ENCODE measurements around the gene PUS7.
A peak's percentile ranks its signal among the peaks of the same experiment; 100 is the strongest.
"Not testable (repeated sequence)": the region's sequence is repeated elsewhere in the genome, so short reads cannot be mapped to it uniquely, and the experiment has no call there.

The PUS7 gene

DNA sequence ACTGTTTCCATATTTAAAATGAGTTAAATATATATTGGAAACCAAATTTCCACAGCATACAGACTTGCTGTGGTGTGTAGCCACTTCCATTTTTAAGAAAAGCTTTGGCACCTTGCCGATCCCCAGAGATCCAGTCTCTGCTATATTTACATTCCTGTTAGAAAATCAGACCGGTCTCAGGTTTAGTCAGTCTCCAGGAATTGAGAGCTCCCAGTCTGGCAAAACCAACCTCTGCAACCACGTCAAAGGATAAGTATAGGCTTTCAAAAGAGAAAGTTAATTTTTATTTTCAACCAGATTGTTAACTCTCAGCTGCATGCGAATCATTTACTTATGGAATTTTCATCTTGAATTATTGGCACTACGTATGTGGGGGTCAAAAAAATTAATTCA lies 28.2 kb downstream of the PUS7 start:
- DNase-seq = no peak

DNA sequence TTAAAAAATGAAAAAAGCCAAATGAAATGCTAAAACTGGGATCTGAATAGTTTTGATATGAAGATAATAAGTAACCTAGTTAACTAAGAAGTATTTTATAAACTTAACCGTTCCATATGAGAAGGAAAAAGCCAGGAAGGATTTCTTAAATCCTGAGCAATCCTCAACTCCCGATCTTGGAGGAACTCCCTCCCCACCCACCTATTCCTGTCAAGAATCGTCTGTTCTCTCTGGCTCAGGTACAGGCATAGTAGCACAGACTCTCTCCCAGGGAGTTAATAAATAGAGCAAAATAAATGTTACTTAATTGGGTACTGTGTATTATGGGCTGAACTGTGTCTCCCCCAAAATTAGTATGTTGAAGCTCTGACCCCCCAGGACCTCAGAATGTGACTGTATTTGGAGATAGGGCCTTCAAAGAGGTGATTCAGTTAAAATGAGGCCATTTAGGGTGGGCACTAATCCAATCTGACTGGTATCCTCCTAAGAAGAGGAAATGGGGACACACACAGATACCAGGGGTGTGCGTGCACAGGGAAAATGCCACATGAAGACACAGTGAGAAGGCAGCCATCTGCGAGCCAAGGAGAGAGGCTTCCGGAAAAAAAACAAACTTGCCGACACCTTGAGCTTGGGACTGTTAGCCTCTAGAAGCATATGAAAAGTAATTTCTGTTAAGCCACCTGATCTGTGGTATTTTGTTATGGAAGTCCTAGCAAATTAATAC lies 28.7 kb downstream of the PUS7 start:
- peak in 1 of 2 donors; percentile 26 for DNase-seq

GRCh38 chr7:105489409-105489808 lies 32.7 kb downstream of the PUS7 start:
- DNase-seq = no peak

DNA sequence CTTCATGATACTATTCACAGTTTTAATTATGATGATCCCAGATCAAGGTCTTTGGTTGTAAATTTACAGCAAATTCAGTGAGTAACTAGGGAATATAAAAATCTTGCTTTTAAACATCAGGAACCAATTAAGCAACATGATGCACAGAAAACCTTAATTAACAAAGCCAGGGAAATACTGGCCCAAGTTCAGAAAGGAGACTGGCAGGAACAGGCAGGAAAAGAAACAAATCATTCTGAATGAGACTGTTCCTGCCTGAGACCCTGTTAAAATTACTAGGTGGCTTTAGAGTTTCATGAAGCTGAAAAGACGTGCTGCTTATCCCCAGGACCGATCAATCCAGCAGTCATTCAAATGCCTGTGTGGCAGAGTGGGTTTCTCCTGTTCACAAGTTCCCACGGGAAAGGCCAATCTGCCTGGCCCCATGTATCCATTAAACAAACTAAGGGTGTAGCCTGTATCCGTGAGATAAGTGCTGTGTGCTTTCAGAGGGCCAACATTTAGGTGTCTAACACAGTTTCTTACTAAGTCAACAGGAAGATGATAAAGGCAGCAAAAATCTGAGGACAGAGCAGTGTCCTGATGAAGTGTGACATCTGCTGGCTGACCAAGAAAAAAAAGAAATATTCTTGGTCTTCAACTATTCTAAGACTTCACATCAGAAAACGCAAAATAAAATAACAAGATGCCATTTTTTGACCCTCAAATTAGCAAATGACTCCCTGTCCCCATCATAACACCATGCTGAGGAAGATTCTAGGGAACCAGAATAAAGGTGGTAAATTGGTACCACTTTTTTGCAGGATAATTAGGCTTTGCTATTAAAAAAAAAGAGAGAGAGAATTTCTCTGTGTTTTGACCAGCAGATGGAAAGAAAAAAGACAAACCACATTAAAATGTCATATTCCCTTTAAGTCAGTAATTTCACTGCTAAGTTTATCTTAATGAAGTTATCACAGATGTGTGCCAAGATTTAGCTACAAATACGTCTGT lies 34.2 kb downstream of the PUS7 start:
- peak; percentile 2 to 14 for DNase-seq

DNA sequence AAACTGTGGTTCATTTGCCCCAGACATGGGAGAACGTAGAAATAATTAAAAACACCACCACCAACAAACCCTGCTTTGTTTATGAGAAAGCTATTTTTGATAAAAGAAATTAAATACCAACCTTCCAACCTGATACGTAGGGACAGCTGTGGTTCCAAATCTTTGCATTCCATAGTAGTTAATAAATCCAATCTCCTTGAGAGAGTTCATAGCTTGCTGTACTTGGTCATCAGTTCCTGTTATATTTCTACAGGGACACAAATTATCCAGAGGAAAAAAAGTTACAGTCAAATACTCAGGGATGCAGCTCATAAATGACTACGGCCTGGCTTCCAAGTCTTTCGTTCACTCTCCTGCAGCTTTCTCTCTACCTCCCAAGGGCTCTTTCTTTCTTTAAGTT lies 41.1 kb downstream of the PUS7 start:
- no peak for DNase-seq

- no peak for DNase-seq
Measured at GRCh38 chr7:105478606-105479005, 43.5 kb downstream of the PUS7 start.

- DNase-seq = no peak
Measured at GRCh38 chr7:105477908-105478307, 44.2 kb downstream of the PUS7 start.

- no peak for DNase-seq
Measured at GRCh38 chr7:105474045-105474444, 48.0 kb downstream of the PUS7 start.

DNA sequence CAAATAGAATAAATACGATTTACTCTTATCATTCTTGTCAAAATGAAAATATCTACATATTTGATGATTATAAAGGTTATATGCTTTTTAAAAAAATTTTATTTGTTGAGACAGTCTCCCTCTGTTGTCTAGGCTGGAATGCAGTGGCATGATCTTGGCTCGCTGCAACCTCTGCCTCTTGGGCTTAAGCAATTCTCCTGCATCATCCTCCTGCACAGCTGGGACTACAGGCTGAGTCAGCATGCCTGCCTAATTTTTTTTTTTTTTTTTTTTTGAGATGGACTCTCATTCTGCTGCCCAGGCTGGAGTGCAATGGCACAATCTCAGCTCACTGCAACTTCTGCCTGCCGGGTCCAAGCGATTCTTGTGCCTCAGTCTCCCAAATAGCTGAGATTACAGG lies 48.9 kb downstream of the PUS7 start:
- no peak for DNase-seq

GRCh38 chr7:105470846-105471245 lies 51.2 kb downstream of the PUS7 start:
- DNase-seq = no peak

- DNase-seq = no peak
Measured at GRCh38 chr7:105470090-105470489, 52.0 kb downstream of the PUS7 start.

GRCh38 chr7:105462765-105463420 lies 59.2 kb downstream of the PUS7 start:
- DNase-seq = no peak

- no peak for DNase-seq
Measured at GRCh38 chr7:105461518-105461917, 60.6 kb downstream of the PUS7 start.

DNA sequence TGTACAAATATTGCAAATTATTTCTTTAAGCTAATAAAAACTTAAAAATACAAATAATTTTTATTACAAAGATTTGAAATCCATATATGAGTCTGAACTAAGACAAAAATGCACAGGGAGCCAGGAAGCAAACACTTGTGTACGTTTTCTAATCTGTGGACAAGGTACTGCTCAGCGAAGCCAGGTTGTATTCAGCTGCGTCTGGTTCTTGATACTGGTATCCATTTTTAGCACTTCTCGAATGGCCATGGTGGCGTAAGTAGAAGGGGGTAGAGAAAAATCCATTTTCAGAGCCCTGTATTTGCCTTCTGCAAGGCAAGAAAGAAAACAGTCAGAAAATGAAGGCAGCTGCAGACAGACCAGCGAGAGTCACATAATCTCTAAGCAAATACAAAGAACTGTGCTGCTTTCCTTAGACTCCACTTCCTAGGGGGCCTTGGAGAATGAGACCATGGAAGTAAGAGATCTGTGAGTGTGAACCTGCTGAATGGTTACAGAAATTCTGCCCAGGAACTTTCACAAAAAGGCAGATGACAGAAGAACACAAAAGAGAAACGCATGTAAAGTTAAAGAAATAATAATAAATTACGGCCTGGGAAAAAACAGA lies 64.3 kb downstream of the PUS7 start:
- DNase-seq = no peak

GRCh38 chr7:105454921-105455320 lies 67.2 kb downstream of the PUS7 start:
- no peak for DNase-seq

DNA sequence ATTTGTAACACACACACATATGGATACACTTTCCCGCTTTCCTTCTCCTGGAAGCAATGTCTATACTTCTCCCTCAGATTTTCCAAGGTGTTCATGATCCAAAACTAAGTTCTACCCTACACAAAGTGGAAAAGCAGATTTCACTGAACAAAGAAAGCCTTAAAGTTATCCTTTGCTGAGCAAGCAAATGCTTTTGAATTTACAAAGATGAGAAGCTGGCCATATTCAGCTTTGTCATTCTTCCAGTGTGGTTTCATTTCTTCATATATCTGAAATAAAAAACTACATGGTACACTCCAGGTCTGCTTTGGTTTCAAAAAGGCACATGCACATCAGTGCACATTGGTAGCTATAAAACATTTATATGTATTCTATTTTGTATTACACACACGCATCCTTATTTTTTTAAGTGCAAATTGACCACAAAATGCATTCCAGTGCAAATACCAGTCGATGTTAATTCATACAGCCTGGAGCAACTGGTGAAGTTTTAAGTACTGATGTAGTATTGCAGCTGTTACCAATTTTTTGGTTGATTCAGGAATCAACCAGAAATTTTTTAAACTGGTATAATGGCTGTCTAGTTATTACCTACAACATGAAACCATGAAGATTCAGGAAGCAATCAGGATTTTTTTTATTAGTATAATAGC lies 67.8 kb downstream of the PUS7 start:
- DNase-seq = no peak

DNA sequence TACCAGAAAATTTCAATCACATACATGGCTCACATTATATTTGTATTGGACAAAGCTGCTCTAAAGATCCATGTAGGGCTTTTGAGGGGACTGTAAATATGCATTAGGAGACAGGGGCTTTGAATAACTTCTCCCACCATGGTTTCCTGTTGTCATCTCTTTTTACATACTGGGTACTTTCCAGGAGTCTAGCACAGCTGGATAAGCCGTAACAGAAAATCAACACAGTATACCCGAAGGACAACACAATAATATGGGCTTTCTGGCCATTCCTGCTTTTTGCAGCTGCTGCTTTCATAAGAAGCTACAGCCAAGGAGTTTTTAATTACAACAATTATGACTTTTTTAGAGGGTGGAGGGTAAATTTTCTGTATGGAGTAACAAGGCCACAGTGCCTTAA lies 70.0 kb downstream of the PUS7 start:
- no peak for DNase-seq

DNA sequence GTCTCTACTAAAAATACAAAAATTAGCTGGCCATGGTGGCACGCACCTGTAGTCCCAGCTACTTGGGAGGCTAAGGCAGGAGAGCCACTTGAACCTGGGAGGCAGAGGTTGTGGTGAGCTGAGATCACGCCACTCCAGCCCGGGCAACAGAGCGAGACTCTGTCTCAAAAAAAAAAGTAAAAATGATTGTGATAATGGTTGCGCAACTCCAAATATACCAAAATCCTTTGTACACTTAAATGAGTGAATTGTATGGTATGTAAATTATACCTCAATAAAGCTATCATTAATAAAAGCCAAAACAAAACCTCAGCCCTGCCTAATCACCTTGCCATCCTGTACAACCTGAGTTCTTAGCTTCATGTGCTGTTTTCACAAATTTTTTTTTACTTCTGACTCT lies 71.2 kb downstream of the PUS7 start:
- DNase-seq = not testable (repeated sequence)

DNA sequence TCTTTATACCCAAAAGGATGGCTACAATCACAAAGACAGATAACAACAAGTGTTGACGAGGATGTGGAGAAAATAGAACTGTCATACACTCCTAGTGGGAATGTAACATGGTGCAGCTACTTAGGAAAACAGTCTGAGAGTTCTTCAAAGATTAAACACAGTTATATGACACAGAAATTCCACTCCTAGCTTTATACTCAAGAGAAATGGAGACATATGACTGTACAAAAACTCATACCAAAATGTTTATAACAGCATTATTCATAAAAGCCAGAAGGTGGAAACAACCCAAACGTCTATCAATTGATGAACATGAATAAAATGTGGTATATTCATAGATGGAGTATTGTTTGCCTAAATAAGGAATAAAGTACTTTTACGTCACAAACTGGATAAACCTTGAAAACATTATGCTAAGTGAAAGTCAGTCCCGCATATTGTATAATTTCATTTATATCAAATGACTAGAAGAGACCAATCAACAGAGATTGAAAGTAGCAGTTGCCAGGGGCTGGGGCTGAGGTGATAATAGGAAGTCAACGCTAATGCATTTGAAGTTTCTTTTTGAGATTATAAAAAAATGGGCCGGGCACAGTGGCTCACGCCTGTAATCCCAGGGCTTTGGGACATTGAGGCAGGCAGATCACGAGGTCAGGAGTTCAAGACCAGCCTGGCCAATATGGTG lies 71.8 kb downstream of the PUS7 start:
- no peak for DNase-seq

- DNase-seq = no peak
Measured at GRCh38 chr7:105448181-105448580, 73.9 kb downstream of the PUS7 start.

DNA sequence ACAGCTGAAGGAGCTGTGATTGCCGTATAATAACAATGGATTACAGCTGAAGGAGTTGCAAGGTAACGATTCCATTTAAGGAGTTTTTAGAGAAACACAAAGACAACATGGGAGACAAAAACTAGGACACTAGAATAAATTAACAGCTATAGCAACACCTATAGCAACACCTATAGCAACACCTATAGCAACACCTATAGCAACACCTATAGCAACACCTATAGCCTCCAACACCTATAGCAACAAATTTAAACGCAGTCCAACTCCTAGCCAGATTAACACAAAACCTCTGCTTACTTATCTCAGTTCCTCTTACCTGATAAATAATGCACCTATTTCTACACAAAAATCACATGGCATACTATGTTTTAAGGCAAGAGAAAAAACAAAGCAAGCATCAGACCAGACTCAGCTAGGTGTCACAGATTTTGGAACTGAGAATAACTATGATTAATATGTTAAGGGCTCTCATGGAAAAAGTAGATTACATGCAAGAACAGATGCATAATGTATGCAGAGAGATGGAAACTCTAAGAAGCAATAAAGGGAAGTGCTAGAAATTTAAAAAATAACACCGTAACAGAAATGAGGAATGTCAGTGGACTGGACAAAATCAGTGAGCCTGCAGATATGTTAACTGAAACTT lies 77.6 kb downstream of the PUS7 start:
- no peak for DNase-seq

All from hippocampal formation (tissue), 2 donors.